HG02571 (cell line): ENCODE data around the gene VEGFB.

Source experiments
- ATAC-seq: cut with Tn5 transposase; IDR thresholded peaks from one replicate; pipeline ENCODE4 v1.9.1; 2021; ENCODE audit warnings: mild to moderate bottlenecking, moderate library complexity; ENCODE audit not compliant: unreplicated experiment

Gene VEGFB

GRCh38 chr11:64276653-64277431 is 42.5 kb downstream of the VEGFB start:
- ATAC-seq: no peak

GRCh38 chr11:64278576-64279190 is 44.3 kb downstream of the VEGFB start:
- ATAC-seq: no peak

GRCh38 chr11:64281957-64282770 is 47.8 kb downstream of the VEGFB start:
- no peak for ATAC-seq

GRCh38 chr11:64283092-64283491 is 48.7 kb downstream of the VEGFB start:
- ATAC-seq: no peak

- peak; percentile 59 for ATAC-seq
These were observed 49.9 kb downstream of the VEGFB start, which contains the start of gene BAD for GRCh38 chr11:64284048-64284961. Gene BAD (minus strand): TSS chr11:64284665. CDS start chr11:64284368, 297 bp downstream.

- peak; percentile 54 for ATAC-seq
These were observed 50.8 kb downstream of the VEGFB start, which contains the start of gene GPR137 for GRCh38 chr11:64284962-64285884. Gene GPR137 (plus strand): TSS chr11:64285848. CDS start chr11:64286525, 677 bp downstream.

GRCh38 chr11:64285885-64286800 is 51.8 kb downstream of the VEGFB start:
- ATAC-seq: no peak

GRCh38 chr11:64286801-64287159 is 52.4 kb downstream of the VEGFB start:
- no peak for ATAC-seq

GRCh38 chr11:64287676-64288352 is 53.4 kb downstream of the VEGFB start:
- no peak for ATAC-seq

GRCh38 chr11:64288353-64288750 is 54.0 kb downstream of the VEGFB start:
- ATAC-seq: no peak
